SK-N-SH treated with all-trans-retinoic acid at 6 μM for 48 hours (cell line): ENCODE results near the gene CASZ1.

Source experiments
- ATAC-seq: fragments of 200-7000 bp; cut with Tn5 transposase; 3 replicates; pipeline ENCODE4 v1.9.1; 2020; ENCODE audit warnings: mild to moderate bottlenecking, moderate library complexity
- BACH2 ChIP-seq: fragments of 250-450 bp; sonication (Bioruptor Pico); IDR thresholded peaks from 2 replicates; pipeline ENCODE4 v1.9.0; 2021; ENCODE audit warnings: mild to moderate bottlenecking, borderline replicate concordance
- CSDC2 ChIP-seq: fragments of 250-450 bp; sonication (Bioruptor Pico); IDR thresholded peaks from 2 replicates; pipeline ENCODE4 v1.5.0; 2020; ENCODE audit warnings: mild to moderate bottlenecking, moderate library complexity
- ESRRG ChIP-seq: fragments of 250-450 bp; sonication (Bioruptor Pico); IDR thresholded peaks from 2 replicates; pipeline ENCODE4 v1.6.1; 2021; ENCODE audit warnings: mild to moderate bottlenecking
- GLIS3 ChIP-seq: fragments of 250-450 bp; sonication (Bioruptor Pico); IDR thresholded peaks from 2 replicates; pipeline ENCODE4 v1.5.0; 2020; ENCODE audit warnings: mild to moderate bottlenecking, moderate library complexity
- ISL1 ChIP-seq: fragments of 250-450 bp; sonication (Bioruptor Pico); IDR thresholded peaks from 2 replicates; pipeline ENCODE4 v2.1.2; 2022; ENCODE audit warnings: mild to moderate bottlenecking, moderate library complexity
- OSR1 ChIP-seq: fragments of 250-450 bp; sonication (Bioruptor Pico); IDR thresholded peaks from 2 replicates; pipeline ENCODE4 v1.8.0; 2022; ENCODE audit warnings: moderate library complexity, mild to moderate bottlenecking, inconsistent platforms
- PPARA ChIP-seq: fragments of 250-450 bp; sonication (Bioruptor Pico); IDR thresholded peaks from 2 replicates; pipeline ENCODE4 v1.5.0; 2020; ENCODE audit warnings: mild to moderate bottlenecking, borderline replicate concordance
- RARB ChIP-seq: fragments of 250-450 bp; sonication (Bioruptor Pico); IDR thresholded peaks from 2 replicates; pipeline ENCODE4 v1.8.0; 2021; ENCODE audit warnings: mild to moderate bottlenecking, moderate library complexity
- SNAI2 ChIP-seq: fragments of 250-450 bp; sonication (Bioruptor Pico); IDR thresholded peaks from 2 replicates; pipeline ENCODE4 v1.5.0; 2020; ENCODE audit warnings: mild to moderate bottlenecking, moderate library complexity
- TCF4 ChIP-seq: fragments of 250-450 bp; sonication (Bioruptor Pico); IDR thresholded peaks from 2 replicates; pipeline ENCODE4 v1.8.0; 2021; ENCODE audit warnings: mild to moderate bottlenecking, moderate library complexity, borderline replicate concordance
- TOX ChIP-seq: fragments of 250-450 bp; sonication (Bioruptor Pico); IDR thresholded peaks from 2 replicates; pipeline ENCODE4 v1.8.0; 2021; ENCODE audit warnings: mild to moderate bottlenecking, moderate library complexity, borderline replicate concordance
- ZC3H10 ChIP-seq: fragments of 250-450 bp; sonication (Bioruptor Pico); IDR thresholded peaks from 2 replicates; pipeline ENCODE4 v1.5.1; 2021; ENCODE audit warnings: mild to moderate bottlenecking, moderate library complexity
- ZFP3 ChIP-seq: fragments of 250-450 bp; sonication (Bioruptor Pico); IDR thresholded peaks from 2 replicates; pipeline ENCODE4 v1.5.0; 2020; ENCODE audit warnings: mild to moderate bottlenecking, moderate library complexity
- ZFP30 ChIP-seq: fragments of 450-650 bp; formaldehyde crosslinking; IDR thresholded peaks from 2 replicates; pipeline ENCODE4 v1.5.0; 2022; ENCODE audit warnings: mild to moderate bottlenecking, moderate library complexity
- ZNF565 ChIP-seq: fragments of 450-650 bp; formaldehyde crosslinking; conservative IDR thresholded peaks from 2 replicates; pipeline ENCODE4 v1.5.0; 2020; ENCODE audit warnings: low read depth, mild to moderate bottlenecking, moderate library complexity
- ZNF70 ChIP-seq: fragments of 450-650 bp; formaldehyde crosslinking; IDR thresholded peaks from 2 replicates; pipeline ENCODE4 v1.5.0; 2020; ENCODE audit warnings: mild to moderate bottlenecking, moderate library complexity
- ZNF8 ChIP-seq: fragments of 450-650 bp; formaldehyde crosslinking; IDR thresholded peaks from 2 replicates; pipeline ENCODE4 v1.5.0; 2020; ENCODE audit warnings: mild to moderate bottlenecking, moderate library complexity
- TF ChIP-seq, protein P1 (sequence below): fragments of 250-450 bp; sonication (Bioruptor Pico); IDR thresholded peaks from 2 replicates; pipeline ENCODE4 v1.8.0; 2020; ENCODE audit warnings: mild to moderate bottlenecking, moderate library complexity, borderline replicate concordance
- TF ChIP-seq, protein P2 (sequence below): fragments of 250-450 bp; sonication (Bioruptor Pico); IDR thresholded peaks from 2 replicates; pipeline ENCODE4 v1.5.1; 2020; ENCODE audit warnings: low read depth, mild to moderate bottlenecking, moderate library complexity
- TF ChIP-seq, protein P3 (sequence below): fragments of 250-450 bp; sonication (Bioruptor Pico); IDR thresholded peaks from 2 replicates; pipeline ENCODE4 v1.8.0; 2021; ENCODE audit warnings: low read depth, mild to moderate bottlenecking, moderate library complexity, borderline replicate concordance
- TF ChIP-seq, protein P4 (sequence below): fragments of 250-450 bp; sonication (Bioruptor Pico); IDR thresholded peaks from 2 replicates; pipeline ENCODE4 v1.5.1; 2021; ENCODE audit warnings: mild to moderate bottlenecking, moderate library complexity

Gene CASZ1

DNA sequence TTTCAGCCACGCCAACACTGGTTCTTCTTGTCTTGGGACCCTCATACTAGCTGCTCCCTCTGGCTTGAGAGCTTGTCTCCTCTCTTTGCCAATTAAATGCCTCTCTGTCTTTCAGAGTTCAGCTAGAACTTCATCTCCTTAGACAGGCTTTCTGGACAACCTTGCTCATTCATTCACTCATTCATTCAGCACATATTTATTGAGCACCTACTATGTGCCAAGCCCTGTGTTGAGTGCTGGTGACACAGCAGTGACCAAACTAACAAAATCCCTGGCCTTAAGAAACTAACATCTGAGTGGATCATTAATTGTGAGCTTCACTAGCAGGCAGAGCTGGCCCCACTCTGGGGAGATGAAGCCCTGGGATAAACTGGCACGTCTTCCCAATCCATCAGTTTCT is 24.9 kb upstream of the CASZ1 start (continued):
- TF ChIP-seq, protein P1, sequence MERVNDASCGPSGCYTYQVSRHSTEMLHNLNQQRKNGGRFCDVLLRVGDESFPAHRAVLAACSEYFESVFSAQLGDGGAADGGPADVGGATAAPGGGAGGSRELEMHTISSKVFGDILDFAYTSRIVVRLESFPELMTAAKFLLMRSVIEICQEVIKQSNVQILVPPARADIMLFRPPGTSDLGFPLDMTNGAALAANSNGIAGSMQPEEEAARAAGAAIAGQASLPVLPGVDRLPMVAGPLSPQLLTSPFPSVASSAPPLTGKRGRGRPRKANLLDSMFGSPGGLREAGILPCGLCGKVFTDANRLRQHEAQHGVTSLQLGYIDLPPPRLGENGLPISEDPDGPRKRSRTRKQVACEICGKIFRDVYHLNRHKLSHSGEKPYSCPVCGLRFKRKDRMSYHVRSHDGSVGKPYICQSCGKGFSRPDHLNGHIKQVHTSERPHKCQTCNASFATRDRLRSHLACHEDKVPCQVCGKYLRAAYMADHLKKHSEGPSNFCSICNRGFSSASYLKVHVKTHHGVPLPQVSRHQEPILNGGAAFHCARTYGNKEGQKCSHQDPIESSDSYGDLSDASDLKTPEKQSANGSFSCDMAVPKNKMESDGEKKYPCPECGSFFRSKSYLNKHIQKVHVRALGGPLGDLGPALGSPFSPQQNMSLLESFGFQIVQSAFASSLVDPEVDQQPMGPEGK (CRISPR knock-in tag) = no peak
- TF ChIP-seq ESRRG = no peak
- TF ChIP-seq ZFP30 (CRISPR knock-in tag) = no peak

DNA sequence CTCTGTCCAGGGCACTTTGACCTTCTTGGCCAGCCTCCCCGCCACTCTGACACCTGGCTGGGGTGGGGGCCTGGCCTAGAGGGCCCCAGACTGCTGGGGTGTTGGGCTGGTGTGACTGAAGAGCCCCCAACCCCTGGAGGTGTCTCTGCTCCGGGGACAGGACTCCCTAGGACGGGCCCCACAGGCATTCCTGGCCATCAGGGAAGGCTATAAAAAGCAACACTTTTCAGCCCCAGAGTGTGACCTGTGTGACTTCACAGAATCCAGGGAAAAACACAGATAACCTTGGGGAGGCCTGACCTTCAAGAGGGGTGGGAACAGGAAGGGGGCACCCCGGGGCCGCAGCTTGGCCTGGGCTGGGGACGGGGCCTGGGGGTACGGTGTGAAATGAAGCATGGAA is 24.0 kb upstream of the CASZ1 start:
- no peak for ATAC-seq
- no peak for TF ChIP-seq OSR1 (CRISPR knock-in tag)
- no peak for TF ChIP-seq PPARA (CRISPR knock-in tag)
- TF ChIP-seq TCF4 = no peak
- TF ChIP-seq ISL1 (CRISPR knock-in tag) = no peak
- no peak for TF ChIP-seq RARB
- TF ChIP-seq SNAI2 (CRISPR knock-in tag) = no peak
- TF ChIP-seq, protein P2, sequence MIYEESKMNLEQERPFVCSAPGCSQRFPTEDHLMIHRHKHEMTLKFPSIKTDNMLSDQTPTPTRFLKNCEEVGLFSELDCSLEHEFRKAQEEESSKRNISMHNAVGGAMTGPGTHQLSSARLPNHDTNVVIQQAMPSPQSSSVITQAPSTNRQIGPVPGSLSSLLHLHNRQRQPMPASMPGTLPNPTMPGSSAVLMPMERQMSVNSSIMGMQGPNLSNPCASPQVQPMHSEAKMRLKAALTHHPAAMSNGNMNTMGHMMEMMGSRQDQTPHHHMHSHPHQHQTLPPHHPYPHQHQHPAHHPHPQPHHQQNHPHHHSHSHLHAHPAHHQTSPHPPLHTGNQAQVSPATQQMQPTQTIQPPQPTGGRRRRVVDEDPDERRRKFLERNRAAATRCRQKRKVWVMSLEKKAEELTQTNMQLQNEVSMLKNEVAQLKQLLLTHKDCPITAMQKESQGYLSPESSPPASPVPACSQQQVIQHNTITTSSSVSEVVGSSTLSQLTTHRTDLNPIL = no peak
- TF ChIP-seq TOX (CRISPR knock-in tag) = no peak
- TF ChIP-seq, protein P3, sequence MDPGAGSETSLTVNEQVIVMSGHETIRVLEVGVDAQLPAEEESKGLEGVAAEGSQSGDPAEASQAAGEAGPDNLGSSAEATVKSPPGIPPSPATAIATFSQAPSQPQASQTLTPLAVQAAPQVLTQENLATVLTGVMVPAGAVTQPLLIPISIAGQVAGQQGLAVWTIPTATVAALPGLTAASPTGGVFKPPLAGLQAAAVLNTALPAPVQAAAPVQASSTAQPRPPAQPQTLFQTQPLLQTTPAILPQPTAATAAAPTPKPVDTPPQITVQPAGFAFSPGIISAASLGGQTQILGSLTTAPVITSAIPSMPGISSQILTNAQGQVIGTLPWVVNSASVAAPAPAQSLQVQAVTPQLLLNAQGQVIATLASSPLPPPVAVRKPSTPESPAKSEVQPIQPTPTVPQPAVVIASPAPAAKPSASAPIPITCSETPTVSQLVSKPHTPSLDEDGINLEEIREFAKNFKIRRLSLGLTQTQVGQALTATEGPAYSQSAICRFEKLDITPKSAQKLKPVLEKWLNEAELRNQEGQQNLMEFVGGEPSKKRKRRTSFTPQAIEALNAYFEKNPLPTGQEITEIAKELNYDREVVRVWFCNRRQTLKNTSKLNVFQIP (CRISPR knock-in tag) = no peak
- no peak for TF ChIP-seq ZNF565
- TF ChIP-seq, protein P4, sequence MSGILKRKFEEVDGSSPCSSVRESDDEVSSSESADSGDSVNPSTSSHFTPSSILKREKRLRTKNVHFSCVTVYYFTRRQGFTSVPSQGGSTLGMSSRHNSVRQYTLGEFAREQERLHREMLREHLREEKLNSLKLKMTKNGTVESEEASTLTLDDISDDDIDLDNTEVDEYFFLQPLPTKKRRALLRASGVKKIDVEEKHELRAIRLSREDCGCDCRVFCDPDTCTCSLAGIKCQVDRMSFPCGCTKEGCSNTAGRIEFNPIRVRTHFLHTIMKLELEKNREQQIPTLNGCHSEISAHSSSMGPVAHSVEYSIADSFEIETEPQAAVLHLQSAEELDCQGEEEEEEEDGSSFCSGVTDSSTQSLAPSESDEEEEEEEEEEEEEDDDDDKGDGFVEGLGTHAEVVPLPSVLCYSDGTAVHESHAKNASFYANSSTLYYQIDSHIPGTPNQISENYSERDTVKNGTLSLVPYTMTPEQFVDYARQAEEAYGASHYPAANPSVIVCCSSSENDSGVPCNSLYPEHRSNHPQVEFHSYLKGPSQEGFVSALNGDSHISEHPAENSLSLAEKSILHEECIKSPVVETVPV = no peak
- no peak for TF ChIP-seq ZNF70
- TF ChIP-seq ZC3H10 (CRISPR knock-in tag) = no peak
- TF ChIP-seq ZFP30 (CRISPR knock-in tag) = no peak
- TF ChIP-seq ESRRG = no peak
- no peak for TF ChIP-seq BACH2 (CRISPR knock-in tag)
- no peak for TF ChIP-seq GLIS3 (CRISPR knock-in tag)
- TF ChIP-seq ZNF8 (CRISPR knock-in tag) = no peak

DNA sequence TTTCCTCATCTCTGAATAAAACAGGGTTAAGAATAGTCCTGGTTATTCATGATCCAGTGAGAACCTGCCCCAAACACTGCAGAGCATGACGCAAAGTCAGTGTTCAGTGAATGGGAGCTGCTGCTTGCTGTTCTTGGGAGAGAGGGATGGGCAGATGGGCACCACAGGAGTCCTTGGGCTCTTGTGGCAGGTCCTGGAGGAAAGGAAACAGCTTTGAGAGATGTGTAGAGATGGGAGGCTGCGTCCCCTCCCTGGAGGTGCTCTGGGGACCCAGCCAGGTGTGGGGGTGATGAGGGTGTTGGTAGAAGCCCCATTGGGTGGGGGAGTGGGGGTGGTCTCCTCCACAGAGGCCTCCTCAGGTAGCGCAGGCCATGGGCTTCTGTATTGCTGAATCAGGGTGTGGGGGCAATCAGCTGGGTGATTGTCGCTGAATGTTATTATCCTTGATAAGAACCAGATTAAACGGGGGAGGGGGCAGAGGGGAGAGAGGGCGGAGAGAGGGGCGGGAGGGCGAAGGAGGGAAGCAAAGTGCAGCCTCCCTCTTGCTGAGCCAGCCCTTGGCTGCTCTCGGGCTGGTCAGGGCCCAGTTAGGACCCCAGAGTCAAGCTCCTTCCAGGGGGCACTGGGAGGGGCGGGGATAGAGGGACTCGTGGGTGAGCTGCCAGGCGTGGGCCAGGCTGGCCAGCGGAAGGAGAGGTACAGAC is 22.9 kb upstream of the CASZ1 start:
- ATAC-seq = no peak
- TF ChIP-seq PPARA (CRISPR knock-in tag) (no peak), ZNF70 (no peak), BACH2 (CRISPR knock-in tag) (no peak), SNAI2 (CRISPR knock-in tag) (no peak), GLIS3 (CRISPR knock-in tag) (no peak)

DNA sequence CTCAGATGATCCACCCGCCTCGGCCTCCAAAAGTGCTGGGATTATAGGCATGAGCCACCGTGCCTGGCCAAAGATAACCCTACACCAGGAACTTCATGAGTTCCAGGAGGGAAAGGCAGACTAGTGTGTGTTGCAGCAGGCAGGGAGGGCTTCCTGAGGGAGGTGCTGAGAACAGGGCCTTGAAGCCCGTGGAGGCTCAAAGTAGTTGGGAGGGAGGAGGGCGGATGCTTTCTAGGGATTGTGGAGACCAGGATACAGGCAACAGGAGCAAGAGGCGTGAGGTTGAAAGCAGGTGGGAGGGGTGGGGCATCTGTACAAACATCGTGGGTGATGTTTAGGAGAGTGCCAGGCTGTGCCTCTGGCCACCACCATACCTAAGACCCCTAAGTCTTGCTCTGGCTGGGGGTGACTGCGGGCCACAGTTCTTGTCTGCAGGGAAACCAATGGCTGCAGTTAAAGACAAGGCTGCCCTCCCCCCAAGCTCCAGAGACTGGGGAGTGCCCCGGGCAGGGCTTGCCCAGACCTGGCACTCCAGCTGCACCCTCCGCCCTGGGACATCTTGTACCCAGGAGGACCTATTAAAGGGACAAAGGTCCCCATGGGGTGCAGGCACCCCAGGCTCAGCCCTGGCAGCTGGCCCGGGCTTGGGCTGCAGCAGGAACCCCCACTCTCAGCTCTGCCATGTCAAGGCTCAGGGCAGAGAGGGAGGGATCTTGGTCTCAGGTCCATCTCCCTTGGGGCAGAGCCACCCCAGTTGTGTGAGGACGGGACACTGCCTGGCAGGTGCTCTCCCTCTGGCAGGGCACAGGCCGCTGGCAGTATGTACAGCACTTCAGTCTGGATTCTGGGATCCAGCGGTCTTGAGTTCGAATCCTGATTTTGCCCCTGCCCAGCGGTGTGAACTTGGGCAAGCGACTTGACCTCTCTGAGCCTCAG is 22.1 kb upstream of the CASZ1 start:
- ATAC-seq = no peak
- TF ChIP-seq, protein P4 = no peak
- TF ChIP-seq ZFP3 (CRISPR knock-in tag) (no peak), ISL1 (CRISPR knock-in tag) (no peak), ZNF8 (CRISPR knock-in tag) (no peak), ZNF70 (no peak), BACH2 (CRISPR knock-in tag) (no peak), CSDC2 (no peak), ZC3H10 (CRISPR knock-in tag) (no peak), OSR1 (CRISPR knock-in tag) (no peak), TCF4 (no peak), ZNF565 (no peak), RARB (no peak), SNAI2 (CRISPR knock-in tag) (no peak)
- TF ChIP-seq, protein P3 (CRISPR knock-in tag) = no peak
- TF ChIP-seq, protein P1 (CRISPR knock-in tag) = no peak
